Measurements from ENCODE around the gene PCDHGB3. TPM values are rescaled to one million over a fixed set of nuclear protein-coding genes. Genes with fewer than 3 reads are reported as not detected.

PCDHGB3 gene
- total and polyA plus RNA-seq, 10 of the 15 experiments (the other 5 are each of a cell fraction or from before 2014, with no cell fraction given), result 0.12 to 0.50 (median 0.20) TPM; not detected in 4

GRCh38 chr5:141363952-141364660, 5.9 kb upstream of the PCDHGB3 start, which contains the start of gene PCDHGA5:
TSS of gene PCDHGA5 (plus strand) at chr5:141364162. CDS start at chr5:141364331, 169 bp downstream.
- no peak within 1 kb of the TSS for H3K4me2 ChIP-seq (ENCODE audit: control insufficient read depth, insufficient read depth)
- peaks cover 15% of the 10 kb centered on the region; the same call in 2 of the 3 replicates for H3K9me3 ChIP-seq (replicated peaks; ENCODE audit: control insufficient read depth, insufficient read depth, low read length)
- BruUV-seq (replicated peaks), result no TSS peak
- H2AFZ ChIP-seq (ENCODE audit: control insufficient read depth, low read depth, low read length), result no peak within 1 kb of the TSS
- TF ChIP-seq DPF2 (IDR thresholded peaks at IDR 0.05) (no peak), SREBF2 (IDR thresholded peaks at IDR 0.05; ENCODE audit: low read length) (no peak), STAT1 (conservative IDR thresholded peaks at IDR 0.05) (no peak), SIN3A (IDR thresholded peaks at IDR 0.05; ENCODE audit: low read depth, low read length) (no peak), SMAD5 (IDR thresholded peaks at IDR 0.05; ENCODE audit: low read depth) (no peak), ZNF217 (IDR thresholded peaks at IDR 0.05) (no peak), NRF1 (conservative IDR thresholded peaks at IDR 0.05; ENCODE audit: low read depth, low read length) (no peak), SUZ12 (IDR thresholded peaks at IDR 0.05; ENCODE audit: unreplicated experiment) (no peak), YY1 (IDR thresholded peaks at IDR 0.05; ENCODE audit: low read depth, low read length) (no peak), ELK1 (IDR thresholded peaks at IDR 0.05; ENCODE audit: low read depth, low read length) (no peak), MYB (IDR thresholded peaks at IDR 0.05; ENCODE audit: borderline replicate concordance, low read depth, low read length) (no peak), SMAD1 (IDR thresholded peaks at IDR 0.05; ENCODE audit: low read depth, partially characterized antibody) (no peak), KLF5 (IDR thresholded peaks at IDR 0.05; ENCODE audit: partially characterized antibody) (no peak), IKZF1 (conservative IDR thresholded peaks at IDR 0.05) (no peak)
- TF ChIP-seq, protein P1, sequence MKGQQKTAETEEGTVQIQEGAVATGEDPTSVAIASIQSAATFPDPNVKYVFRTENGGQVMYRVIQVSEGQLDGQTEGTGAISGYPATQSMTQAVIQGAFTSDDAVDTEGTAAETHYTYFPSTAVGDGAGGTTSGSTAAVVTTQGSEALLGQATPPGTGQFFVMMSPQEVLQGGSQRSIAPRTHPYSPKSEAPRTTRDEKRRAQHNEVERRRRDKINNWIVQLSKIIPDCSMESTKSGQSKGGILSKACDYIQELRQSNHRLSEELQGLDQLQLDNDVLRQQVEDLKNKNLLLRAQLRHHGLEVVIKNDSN (IDR thresholded peaks at IDR 0.05; ENCODE audit: borderline replicate concordance, extremely low read length, insufficient read depth, low read depth, low read length), result no peak
- TF ChIP-seq, protein P2, sequence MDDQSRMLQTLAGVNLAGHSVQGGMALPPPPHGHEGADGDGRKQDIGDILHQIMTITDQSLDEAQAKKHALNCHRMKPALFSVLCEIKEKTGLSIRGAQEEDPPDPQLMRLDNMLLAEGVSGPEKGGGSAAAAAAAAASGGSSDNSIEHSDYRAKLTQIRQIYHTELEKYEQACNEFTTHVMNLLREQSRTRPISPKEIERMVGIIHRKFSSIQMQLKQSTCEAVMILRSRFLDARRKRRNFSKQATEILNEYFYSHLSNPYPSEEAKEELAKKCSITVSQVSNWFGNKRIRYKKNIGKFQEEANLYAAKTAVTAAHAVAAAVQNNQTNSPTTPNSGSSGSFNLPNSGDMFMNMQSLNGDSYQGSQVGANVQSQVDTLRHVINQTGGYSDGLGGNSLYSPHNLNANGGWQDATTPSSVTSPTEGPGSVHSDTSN (IDR thresholded peaks at IDR 0.05; ENCODE audit: insufficient replicate concordance, low read depth, low read length), result no peak
- TF ChIP-seq, protein P3, sequence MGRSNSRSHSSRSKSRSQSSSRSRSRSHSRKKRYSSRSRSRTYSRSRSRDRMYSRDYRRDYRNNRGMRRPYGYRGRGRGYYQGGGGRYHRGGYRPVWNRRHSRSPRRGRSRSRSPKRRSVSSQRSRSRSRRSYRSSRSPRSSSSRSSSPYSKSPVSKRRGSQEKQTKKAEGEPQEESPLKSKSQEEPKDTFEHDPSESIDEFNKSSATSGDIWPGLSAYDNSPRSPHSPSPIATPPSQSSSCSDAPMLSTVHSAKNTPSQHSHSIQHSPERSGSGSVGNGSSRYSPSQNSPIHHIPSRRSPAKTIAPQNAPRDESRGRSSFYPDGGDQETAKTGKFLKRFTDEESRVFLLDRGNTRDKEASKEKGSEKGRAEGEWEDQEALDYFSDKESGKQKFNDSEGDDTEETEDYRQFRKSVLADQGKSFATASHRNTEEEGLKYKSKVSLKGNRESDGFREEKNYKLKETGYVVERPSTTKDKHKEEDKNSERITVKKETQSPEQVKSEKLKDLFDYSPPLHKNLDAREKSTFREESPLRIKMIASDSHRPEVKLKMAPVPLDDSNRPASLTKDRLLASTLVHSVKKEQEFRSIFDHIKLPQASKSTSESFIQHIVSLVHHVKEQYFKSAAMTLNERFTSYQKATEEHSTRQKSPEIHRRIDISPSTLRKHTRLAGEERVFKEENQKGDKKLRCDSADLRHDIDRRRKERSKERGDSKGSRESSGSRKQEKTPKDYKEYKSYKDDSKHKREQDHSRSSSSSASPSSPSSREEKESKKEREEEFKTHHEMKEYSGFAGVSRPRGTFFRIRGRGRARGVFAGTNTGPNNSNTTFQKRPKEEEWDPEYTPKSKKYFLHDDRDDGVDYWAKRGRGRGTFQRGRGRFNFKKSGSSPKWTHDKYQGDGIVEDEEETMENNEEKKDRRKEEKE (IDR thresholded peaks at IDR 0.05), result no peak
- no peak for FAIRE-seq
- intact Hi-C loops (cut with micrococcal nuclease; ENCODE audit: unreplicated experiment), result no loop called here
- no peak for ATAC-seq
- H3K36me3 ChIP-seq (ENCODE audit: control insufficient read depth in 2 of 2, insufficient read depth in 2 of 2, low read length in 1 of 2), result no peaks in the 10 kb centered on the region
- ChIA-PET SMC1A (ENCODE audit: uncharacterized antibody, unreplicated experiment) (no interaction called here), CTCF (interaction anchor here (1.1 kb wide), 1 partner anchor 146 kb away, joined by 3 read pairs; no protein-coding TSS in a partner anchor), RAD21 (ENCODE audit: unreplicated experiment) (no interaction called here), POLR2A (no interaction called here)
- DNase-seq (ENCODE audit: low read depth, low spot score), result no peak
- no peaks in the 10 kb centered on the region for H4K20me1 ChIP-seq (ENCODE audit: control insufficient read depth, insufficient read depth)
- H3K4me1 ChIP-seq (ENCODE audit: control insufficient read depth, insufficient read depth, low read length), result no peaks in the 10 kb centered on the region
- H3K79me2 ChIP-seq (ENCODE audit: control insufficient read depth, insufficient read depth, low read length), result no peaks in the 10 kb centered on the region
- H3K27ac ChIP-seq (ENCODE audit: control insufficient read depth, insufficient read depth), result no peak within 1 kb of the TSS
- H3K4me3 ChIP-seq, result no peak within 1 kb of the TSS
- in situ Hi-C loops (cut with MboI), result no loop called here
- no peak within 1 kb of the TSS for H3K9ac ChIP-seq (ENCODE audit: control insufficient read depth, insufficient read depth, low read length)
- H3K27me3 ChIP-seq (replicated peaks in 1 of 2; ENCODE audit: control insufficient read depth in 2 of 2, insufficient read depth in 2 of 2, low read length in 1 of 2), result no peaks in the 10 kb centered on the region; a peak in 1 of 4 replicates
- WGBS (ENCODE audit: insufficient coverage, insufficient replicate concordance, low lambda C conversion rate, missing lambda C conversion rate), result 79% methylated on average over 34 of the region's 34 CpGs
